Stimulated activated CD8-positive, alpha-beta memory T cell treated with anti-CD3 and anti-CD28 coated beads, Interleukin-4, amount 100 ng/mL, for 48 hours (primary cell): ENCODE results near the gene TCP11L2.

Experiments
- DNase-seq: peaks from one replicate; pipeline ENCODE4 v3.0.0-alpha.2; 2020

The TCP11L2 gene

DNA sequence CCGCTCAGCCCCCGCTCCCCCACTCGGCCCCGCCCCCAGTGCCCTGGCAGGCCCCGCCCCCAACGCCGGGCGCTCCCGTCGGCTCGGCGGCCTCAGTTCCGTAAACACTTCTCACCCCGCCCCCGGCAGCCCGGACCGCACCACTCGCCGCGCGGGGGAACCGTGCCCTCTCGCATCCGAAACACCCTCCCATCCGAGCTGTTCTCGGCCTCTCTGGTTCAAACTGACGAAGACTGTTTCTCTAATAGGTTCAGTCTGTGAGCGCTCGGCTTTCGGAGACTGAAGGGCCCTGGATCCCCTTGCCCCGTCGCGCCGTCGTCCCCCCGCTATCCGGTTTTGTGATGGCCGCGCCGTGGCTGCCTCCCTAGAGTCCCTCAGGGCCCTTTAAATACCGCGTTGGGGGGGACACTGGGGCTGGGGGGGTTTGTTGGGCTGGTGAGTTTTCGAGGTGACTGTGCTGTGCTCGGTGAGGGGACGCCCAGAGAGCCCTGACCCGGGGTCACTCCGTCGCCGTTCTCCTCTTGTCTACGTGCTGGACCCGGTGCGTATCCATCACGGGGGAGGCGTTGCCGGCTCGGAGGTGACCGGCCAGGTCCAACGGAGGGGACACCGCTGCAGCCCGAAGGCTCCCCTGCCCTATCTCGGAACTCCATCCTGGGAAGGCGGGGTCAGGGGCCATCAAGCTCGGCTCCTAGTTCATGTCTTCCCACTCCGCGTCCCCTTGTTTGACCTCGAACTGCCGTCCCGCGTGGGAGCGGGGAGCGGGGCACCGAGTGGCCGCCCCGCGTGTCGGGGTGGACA is at the start of gene TCP11L2:
TSS of gene TCP11L2 (plus strand) at position 333 of the 801 bp plus-strand sequence. CDS start 8,343 bp downstream, outside the sequence.
- peak; percentile 92 for DNase-seq

DNA sequence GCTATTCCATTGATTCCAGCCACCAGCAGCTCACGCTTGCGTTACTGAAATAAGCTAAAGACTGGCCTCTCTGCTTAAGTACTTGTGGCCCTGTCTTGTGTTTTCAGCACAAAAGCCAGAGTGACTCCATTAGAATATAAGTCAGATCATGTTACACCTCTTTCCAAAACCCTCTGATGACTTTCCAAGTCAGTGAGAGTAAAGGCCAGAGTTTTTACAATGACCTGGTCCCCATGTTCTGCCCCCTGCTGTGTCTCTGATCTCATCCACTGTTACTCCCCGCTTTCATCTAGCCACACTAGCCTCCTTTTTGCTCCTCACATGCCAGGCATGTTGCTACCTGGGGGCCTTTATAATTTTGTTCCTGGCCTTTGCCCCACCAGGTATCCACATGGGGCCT is 47.8 kb upstream of the TCP11L2 start:
- DNase-seq = no peak

DNA sequence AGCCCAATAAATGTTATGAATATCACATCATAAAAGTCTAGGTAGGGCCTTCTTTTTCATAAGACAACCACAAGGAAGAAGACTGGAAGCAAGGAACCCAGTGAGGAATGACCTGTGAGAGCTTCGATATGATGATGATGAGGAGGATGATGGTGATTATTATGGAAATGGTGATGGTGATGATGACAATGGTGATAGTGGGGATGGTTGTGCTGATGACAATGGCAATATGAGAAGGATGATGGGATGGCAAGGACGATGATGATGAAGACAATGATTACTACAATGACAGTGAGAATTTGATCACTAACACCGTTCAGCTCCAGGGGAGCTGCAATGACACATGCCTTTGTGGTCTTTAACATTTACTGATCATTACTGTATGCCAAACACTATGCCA is 47.0 kb upstream of the TCP11L2 start:
- DNase-seq = no peak

DNA sequence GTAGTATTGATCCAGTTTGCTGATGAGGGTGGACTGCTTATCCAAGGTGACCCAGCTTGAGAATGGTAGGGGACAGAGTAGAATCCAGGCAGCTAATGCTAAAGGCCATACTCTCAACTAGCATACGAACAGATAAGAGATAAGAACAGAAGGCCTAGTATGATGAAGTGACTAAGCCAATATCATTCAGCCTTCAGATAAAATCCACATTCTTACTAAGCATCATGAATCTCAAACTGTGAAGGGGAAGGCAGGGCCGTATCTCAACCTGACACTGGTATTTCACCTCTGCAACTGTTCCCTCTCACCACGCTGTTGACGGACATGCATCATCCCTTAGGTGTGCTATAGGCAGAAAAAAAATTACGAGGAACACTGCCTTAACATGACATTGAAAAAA is 46.6 kb upstream of the TCP11L2 start:
- no peak for DNase-seq

DNA sequence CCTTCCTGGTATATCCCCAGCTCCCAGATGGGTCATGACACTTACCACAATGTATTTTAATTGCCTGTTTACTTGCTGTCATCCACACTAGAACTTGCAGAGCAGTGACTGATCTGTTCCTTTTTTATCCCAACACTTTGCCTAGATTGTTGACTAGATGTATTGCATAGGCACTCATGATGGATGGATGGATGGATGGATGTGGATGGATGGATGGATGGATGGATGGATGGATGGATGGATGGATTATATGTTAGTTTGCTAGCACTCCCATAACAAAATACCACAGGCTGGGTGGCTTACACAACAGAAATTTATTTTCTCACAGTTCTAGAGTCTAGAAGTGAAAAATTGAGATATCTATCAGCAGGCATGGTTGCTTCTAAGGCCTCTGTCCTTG is 46.0 kb upstream of the TCP11L2 start:
- DNase-seq = no peak

DNA sequence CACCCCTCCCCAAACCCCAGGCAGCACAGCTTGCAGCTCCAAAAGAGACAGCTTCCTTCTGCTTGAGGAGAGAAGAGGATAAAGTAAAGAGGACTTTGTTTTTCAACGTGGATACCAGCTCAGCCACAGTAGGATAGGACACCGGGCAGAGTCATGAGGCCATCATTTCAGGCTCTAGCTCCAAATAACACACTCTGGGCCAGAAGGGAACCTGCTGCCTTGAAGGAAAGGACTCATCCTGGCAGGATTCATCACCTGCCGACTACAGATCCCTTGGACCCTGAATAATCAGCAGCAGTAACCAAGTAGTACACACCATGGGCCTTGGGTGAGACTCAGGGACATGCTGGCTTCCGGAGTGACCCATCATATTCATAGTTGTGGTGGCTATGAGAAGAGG is 44.3 kb upstream of the TCP11L2 start:
- no peak for DNase-seq

DNA sequence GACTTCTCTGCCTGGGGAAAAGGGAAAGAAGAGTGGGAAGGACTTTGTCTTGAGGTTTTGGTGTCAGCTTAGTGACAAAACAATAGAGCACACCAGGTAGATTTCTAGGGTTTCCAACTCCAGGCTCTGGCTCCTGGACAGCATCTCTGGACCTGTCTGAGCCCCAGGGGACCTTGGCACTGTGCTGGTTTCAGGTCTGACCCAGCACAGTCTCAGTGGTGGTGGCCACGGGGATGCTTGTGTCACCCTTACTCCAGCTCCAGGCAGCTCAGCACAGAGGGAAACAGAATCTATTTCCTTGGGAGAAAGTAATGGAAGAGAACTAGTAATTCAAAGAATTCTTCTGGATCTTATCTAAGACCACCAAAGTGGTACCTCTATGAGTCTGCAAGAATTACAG is 43.6 kb upstream of the TCP11L2 start:
- no peak for DNase-seq

DNA sequence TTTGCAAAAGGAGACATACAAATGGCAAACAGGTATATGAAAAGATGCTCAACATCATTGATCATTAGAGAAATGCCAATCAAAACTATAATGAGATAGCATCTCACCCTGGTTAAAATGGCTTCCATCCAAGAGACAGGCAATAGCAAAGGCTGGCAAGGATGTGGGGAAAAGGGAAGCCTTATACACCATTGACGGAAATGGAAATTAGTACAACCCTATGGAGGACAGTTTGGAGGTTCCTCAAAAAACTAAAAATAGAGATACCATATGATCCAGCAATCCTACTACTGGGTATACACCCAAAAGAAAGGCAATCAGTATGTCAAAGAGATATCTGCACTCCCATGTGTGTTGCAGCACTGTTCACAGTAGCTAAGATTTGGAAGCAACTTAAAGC is 37.4 kb upstream of the TCP11L2 start:
- DNase-seq = no peak

DNA sequence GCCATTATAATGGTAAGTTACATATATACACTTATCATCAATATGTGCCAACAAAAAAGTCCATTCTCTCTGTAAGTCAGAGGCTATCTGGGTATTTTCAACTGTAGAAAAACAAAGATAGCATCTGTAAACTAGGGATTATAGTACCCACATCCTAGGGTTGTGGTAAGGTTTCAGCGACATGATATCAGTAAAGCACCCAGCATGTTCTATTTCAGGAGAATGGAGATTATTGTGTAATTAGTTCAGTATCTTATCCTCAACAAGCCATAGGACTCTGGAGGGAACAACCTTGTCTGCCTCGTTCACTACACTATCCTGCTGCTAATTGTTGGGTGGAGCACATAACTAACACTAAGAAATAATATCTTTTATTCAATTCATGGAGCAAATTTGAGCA is 35.0 kb upstream of the TCP11L2 start:
- no peak for DNase-seq

DNA sequence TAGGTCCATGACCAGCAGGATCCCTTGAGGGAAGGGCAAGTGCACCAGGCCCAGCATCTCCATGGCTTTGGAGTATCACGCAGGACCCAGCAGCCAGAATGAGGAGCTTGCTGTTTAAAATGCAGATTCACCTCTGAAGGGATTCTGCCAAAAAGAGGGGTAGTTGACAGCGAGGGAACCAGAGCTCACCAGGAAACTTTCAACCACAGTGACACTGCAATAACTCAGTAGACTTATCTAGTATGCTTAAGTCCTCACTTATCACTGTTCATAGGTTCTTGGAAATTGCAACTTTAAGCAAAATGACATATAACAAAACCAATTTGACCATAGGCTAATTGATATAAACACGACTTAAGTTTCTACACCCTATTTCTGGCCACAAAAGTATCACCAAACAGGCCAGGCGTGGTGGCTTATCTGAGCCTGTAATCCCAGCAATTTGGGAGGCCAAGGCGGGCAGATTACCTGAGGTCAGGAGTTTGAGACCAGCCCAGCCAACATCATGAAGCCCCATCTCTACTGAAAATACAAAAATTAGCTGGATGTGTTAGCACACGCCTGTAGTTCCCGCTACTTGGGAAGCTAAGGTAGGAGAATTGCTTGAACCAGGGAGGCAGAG is 33.3 kb upstream of the TCP11L2 start:
- DNase-seq = no peak

DNA sequence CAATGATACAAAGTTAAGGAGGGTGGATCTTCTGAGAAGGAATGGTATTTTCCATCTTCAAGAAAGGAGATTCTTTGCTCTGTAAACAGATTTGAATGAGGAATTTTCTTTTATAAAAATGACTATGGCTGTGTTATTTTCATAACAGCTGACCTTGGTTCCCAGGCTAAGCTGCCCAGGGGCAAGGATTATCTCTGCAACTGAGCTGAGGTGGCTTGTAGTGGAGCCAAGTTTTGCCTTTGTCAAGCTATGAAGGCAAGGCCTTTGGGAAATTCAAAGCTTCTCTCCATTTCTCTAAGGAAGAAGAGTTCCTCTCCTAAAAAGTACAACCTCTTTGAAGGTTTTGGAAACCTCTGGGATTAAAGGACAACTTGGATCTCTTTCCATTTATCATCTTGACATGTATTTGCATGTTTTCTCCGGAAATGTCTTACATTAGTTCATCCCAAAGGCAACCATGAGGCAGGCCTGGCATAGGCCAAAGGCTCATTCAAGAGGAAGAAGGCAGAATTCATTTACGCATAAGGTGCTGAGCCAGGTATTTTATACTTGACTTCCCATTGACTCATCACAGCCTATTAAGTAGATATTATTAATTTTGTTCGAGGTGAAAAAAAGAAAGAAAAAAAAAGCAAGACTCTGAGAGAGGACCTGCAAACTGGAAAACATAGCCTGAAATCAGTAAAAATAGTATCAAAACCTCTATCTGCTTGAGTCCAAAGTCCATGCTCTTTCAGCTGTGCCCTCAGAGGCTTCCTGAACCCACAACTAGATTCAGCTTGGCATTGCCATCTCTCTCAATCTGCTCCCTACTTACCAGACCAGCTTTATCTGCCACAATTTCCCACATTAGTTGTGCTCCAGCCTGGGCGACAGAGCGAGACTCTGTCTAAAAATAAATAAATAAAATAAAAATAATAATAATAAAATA is 30.7 kb upstream of the TCP11L2 start:
- no peak for DNase-seq

DNA sequence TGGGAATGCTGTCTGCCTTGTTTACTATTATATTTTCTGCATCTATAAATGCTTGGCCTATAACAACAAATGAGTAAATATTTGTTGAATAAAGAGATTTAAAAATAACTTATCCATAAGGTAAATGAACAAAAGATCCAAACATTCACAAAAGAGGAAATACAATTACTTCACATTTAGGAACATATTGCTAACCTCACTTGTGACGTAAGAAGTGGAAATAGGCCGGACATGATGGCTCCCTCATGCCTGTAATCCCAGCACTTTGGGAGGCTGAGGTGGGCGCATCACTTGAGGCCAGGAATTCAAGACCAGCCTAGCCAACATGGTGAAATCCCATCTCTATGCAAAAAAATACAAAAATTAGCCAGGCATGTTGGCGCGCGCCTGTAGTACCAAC is 29.0 kb upstream of the TCP11L2 start:
- no peak for DNase-seq

DNA sequence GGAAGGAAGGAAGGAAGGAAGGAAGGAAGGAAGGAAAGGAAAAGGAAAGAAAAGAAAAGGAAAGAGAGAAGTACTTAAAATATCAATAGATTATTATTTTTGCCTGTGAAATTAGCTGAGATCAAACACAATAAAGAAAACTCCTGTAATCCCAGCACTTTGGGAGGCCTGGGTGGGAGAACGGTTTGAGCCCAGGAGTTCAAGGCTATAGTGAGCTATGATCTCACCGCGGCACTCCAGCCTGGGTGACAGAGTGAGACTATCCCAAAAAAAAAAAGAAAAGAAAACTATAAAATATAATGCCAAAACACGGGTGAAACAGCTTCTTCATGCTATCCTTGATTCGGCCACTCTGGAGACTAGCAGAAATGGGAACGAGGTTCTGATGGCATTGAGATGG is 28.5 kb upstream of the TCP11L2 start:
- DNase-seq = no peak

DNA sequence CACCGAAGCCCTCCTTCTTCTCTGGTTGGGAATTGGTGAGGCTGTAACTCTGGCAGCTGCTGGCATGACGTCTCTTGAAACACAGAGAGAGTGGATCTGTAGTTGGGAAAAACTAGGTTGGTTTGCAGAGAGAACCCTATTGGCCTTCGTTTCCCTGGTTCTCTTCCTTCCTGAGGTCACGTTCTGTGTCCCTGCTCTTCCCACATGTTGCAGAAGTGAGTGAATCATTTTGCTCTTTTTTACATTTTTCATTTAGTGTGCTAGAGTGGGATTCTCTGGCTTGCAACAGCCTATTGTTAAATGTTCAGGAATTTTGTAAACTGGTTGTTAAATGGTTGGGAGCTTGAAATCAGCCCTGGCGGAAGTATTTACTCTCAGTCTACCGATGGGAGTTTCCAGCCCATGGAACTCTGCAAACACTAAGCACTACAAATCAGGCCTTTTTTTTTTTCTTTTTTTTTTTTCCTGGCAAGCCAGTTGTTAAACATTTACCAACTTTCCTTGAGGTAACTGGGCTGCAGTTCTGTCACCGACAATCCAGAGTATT is 27.9 kb upstream of the TCP11L2 start:
- DNase-seq = no peak

DNA sequence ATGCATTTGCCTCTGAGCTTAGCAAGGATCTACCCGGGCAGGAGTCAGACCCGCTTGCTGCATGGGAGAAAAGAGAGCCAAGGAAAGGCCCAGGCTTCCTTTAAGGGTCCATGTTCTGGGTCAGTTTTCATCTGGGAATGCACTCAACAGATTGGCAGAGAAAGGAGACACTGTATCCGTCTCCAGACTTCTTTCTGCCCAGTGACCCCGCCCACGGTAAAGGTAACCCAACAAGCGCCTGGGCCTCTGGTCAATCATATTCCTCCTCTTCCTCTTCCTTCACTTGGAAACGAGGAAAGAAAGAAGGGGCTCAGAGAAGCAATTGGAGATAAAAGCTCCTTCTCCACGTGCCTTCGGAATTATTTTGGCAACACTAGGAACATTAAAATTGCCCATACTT is 27.1 kb upstream of the TCP11L2 start:
- no peak for DNase-seq

DNA sequence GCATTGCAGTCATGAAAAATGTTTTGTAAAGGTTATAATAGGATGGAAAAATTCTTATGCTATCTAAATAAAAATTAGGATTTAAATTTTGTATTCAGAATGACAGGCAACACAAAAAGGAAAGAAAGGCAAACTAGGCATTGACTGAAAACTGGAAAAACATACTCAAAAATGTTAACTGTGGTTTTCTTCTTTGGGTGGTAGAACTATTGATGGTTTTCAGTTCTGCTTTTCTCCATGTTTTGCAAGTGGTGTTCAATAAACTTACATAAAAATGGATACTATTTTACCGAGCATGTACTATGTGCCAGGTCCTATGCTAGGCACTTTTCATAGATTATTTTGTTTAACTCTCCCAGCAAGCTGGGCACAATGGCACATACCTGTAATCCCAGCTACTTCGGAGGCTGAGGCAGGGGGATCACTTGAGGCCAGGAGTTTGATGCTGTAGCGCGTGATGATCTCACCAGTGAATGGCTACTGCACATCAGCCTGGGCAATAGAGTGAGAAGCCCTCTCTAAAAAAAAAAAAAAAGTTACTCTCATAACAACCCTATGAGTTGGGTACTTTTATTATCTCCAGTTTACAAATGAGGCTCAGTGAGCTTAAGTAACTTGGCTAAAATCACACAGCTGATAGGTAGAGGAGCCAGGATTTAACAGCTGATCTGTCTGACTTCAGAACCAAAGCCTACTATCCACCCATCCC is 26.3 kb upstream of the TCP11L2 start:
- DNase-seq = no peak

DNA sequence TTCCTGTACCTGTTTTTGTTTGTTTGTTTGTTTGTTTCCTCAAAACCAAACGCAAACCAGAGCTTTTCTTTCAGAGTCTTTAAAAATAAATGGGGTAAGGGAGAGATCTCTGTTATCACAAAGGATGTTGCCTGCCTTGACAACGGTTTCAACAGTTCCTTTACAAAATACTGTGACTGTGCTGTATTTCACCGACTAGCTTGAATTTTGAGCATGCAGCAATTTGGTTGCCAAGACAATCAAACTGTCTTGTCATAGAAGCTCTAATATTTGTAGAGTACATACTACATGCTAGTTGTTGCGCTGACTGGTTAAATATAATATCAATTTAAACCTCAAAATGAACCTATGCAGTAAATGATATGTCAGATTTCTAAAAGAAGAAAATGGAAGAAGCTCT is 22.4 kb upstream of the TCP11L2 start:
- DNase-seq = no peak

DNA sequence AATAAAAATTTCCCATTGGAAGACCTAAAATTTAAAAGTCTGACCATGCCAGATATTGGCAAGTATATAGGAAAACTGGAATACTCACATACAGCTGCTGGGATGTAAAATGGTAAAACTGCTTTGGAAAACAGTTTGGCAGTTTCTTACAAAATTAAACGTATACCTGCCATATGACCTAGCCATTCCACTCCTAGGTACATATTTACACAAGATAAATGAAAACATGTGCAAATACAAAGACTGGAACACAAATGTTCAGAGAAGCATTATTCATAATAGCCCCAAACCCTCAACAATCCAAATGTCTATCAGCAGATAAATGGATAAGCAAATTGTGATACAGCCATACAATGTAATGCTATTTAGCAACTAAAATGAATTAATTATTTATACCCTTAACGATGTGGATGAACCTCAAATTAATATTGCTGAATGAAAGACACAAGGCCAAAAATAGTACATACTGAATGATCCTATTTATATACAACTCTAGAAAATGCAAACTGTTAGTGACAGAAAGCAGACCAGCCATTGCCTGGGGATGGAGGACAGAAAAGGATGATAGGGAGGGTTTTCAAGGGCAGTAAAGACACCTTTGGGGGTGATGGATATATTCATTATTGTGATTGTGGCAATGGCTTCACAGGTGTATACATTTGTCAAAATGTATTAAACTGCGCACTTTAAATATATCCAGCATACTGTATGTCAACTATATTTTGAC is 21.3 kb upstream of the TCP11L2 start:
- DNase-seq = no peak

DNA sequence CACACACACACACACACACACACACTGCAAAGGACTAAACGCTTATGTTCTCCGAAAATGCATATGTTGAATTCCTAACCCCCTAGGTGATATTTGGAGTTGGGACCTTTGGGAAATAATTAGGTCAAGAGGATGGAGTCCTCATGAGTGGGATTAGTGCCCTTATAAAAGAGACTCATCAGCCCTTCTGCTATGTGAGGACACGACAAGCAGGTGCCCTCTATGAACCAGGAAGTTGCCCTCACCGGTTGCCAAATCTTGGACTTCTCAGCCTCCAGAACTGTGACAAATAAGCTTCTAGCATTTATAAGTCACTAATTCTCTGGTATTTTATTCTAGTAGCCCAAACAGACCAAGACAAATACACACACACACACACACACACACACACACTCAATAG is 20.7 kb upstream of the TCP11L2 start:
- DNase-seq = no peak

DNA sequence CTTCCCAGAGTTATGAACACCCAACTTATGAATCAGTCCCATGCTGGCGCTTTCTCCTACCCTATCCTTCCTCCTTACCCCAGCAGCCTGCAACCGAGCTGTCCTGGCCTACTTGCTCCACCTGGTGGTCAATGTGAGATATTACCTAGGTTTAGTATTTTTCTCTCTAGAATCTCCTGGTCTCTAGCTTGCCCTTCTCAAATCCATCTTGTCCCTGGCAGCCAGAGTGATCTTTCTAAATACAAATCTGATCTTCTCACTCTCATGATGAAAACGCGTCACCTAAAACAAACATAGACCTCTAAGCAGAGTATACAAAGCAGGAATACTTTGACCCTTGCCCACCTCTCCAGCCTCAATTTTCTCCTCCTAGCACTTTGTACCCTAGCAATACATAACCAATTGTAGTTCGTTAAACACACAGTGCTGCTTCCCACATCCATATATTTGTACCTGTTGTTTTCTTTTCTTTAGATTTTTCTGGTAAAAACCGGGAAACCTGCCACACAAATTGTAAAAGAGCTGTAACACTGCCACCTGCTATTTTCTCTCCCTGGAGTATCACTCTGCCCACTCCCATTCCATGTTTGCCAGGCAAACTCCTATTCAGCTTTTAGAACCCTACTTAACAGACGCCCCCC is 20.0 kb upstream of the TCP11L2 start:
- DNase-seq = peak; percentile 53

DNA sequence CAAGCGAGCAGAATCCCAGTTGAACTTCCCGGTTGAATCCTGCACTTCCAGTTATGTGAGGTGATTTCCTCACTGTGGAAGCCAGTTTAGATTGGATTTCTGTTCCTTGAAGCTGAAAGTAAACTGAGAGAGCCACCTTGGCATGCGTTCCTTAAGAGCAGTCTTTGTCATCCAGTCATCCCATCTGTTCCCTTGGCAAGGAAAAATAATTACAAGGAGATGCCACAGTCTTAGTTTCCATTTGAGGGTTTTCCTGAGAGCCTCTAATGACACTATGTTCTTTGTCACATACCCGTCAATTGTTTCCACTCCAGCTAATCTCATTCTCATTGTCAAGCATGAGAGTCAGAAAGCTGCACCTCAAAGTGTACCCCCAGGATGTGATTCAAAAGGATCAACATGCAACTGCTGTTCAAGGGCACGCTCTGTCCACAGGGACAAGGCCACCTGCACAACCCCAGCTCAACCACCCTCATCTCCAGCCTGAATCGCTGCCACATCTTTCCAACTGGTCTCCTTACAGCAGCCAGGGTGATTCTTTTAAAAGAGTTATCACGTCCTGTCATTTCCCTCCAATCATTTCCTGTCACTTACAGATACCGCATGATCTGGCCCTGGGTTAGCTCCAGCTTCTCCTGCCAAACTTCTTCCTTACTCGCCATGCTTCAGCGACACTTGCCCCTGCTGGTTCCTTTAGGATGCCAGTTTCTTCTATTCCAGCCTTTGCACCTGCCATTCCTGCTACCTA is 18.0 kb upstream of the TCP11L2 start:
- DNase-seq = no peak
